ENCODE data around the gene ANKRD63. TPM values are rescaled to one million over a fixed set of nuclear protein-coding genes. Genes with fewer than 3 reads are reported as not detected.

ANKRD63 gene
- total and polyA plus RNA-seq, 2 donors (not counting 1 experiment from before 2014, with no cell fraction given): not detected

GRCh38 chr15:40300771-40301170 is 17.9 kb upstream of the ANKRD63 start:
- H3K9me3 ChIP-seq (ENCODE audit: control insufficient read depth, insufficient read depth, low read depth, low read length): no peaks in the 10 kb centered on the region
- H3K4me2 ChIP-seq (ENCODE audit: extremely low read depth, insufficient read depth, low read length): no peak overlapping the region
- H2AFZ ChIP-seq (ENCODE audit: low read length): no peak overlapping the region
- no peak for DNase-seq (ENCODE audit: low read depth in 2 of 2)
- H3K27ac ChIP-seq (ENCODE audit: insufficient read depth, low read length): no peak overlapping the region
- H3K27me3 ChIP-seq (ENCODE audit: control insufficient read depth, insufficient read depth, low read length): peaks cover 28% of the 10 kb centered on the region
- TF ChIP-seq CTCF (conservative IDR thresholded peaks at IDR 0.05 in 1 of 2, IDR thresholded peaks at IDR 0.05 in 1 of 2; ENCODE audit: low read depth in 1 of 2, low read length in 2 of 2) (no peak), EZH2 (IDR thresholded peaks at IDR 0.05; ENCODE audit: low read length, missing control alignments) (no peak)
- H4K20me1 ChIP-seq (ENCODE audit: control insufficient read depth, extremely low read depth, insufficient read depth, low read length): no peaks in the 10 kb centered on the region
- H3K36me3 ChIP-seq (ENCODE audit: control insufficient read depth, insufficient read depth, low read length): no peaks in the 10 kb centered on the region
- H3K9ac ChIP-seq (ENCODE audit: insufficient read depth, low read length): no peak overlapping the region
- H3K79me2 ChIP-seq (ENCODE audit: control insufficient read depth, insufficient read depth, low read length): no peaks in the 10 kb centered on the region
- H3K4me3 ChIP-seq (replicated peaks in 1 of 4; ENCODE audit: control extremely low read depth in 1 of 4, insufficient read depth in 1 of 4, low read depth in 3 of 4, low read length in 4 of 4): no peak overlapping the region
- no peaks in the 10 kb centered on the region for H3K4me1 ChIP-seq (ENCODE audit: control insufficient read depth, extremely low read depth, insufficient read depth, low read length)

GRCh38 chr15:40300367-40300766 is 17.5 kb upstream of the ANKRD63 start:
- no peak overlapping the region for H2AFZ ChIP-seq (ENCODE audit: low read length)
- no peak for DNase-seq (ENCODE audit: low read depth in 2 of 2)
- H4K20me1 ChIP-seq (ENCODE audit: control insufficient read depth, extremely low read depth, insufficient read depth, low read length): no peaks in the 10 kb centered on the region
- no peaks in the 10 kb centered on the region for H3K4me1 ChIP-seq (ENCODE audit: control insufficient read depth, extremely low read depth, insufficient read depth, low read length)
- H3K4me2 ChIP-seq (ENCODE audit: extremely low read depth, insufficient read depth, low read length): no peak overlapping the region
- H3K9ac ChIP-seq (ENCODE audit: insufficient read depth, low read length): no peak overlapping the region
- no peaks in the 10 kb centered on the region for H3K36me3 ChIP-seq (ENCODE audit: control insufficient read depth, insufficient read depth, low read length)
- H3K79me2 ChIP-seq (ENCODE audit: control insufficient read depth, insufficient read depth, low read length): no peaks in the 10 kb centered on the region
- H3K27ac ChIP-seq (ENCODE audit: insufficient read depth, low read length): no peak overlapping the region
- no peaks in the 10 kb centered on the region for H3K9me3 ChIP-seq (ENCODE audit: control insufficient read depth, insufficient read depth, low read depth, low read length)
- H3K4me3 ChIP-seq (replicated peaks in 1 of 4; ENCODE audit: control extremely low read depth in 1 of 4, insufficient read depth in 1 of 4, low read depth in 3 of 4, low read length in 4 of 4): no peak overlapping the region
- peaks cover 24% of the 10 kb centered on the region for H3K27me3 ChIP-seq (ENCODE audit: control insufficient read depth, insufficient read depth, low read length)
- TF ChIP-seq CTCF (conservative IDR thresholded peaks at IDR 0.05 in 1 of 2, IDR thresholded peaks at IDR 0.05 in 1 of 2; ENCODE audit: low read depth in 1 of 2, low read length in 2 of 2): no peak
- TF ChIP-seq EZH2 (IDR thresholded peaks at IDR 0.05; ENCODE audit: low read length, missing control alignments): no peak

- Histone ChIP-seq H3K4me3 (replicated peaks in 1 of 4; ENCODE audit: control extremely low read depth in 1 of 4, insufficient read depth in 1 of 4, low read depth in 3 of 4, low read length in 4 of 4) (no peak overlapping the region), H3K79me2 (ENCODE audit: control insufficient read depth, insufficient read depth, low read length) (no peaks in the 10 kb centered on the region), H3K4me1 (ENCODE audit: control insufficient read depth, extremely low read depth, insufficient read depth, low read length) (no peaks in the 10 kb centered on the region), H3K4me2 (ENCODE audit: extremely low read depth, insufficient read depth, low read length) (no peak overlapping the region), H3K9me3 (ENCODE audit: control insufficient read depth, insufficient read depth, low read depth, low read length) (no peaks in the 10 kb centered on the region), H4K20me1 (ENCODE audit: control insufficient read depth, extremely low read depth, insufficient read depth, low read length) (no peaks in the 10 kb centered on the region), H2AFZ (ENCODE audit: low read length) (no peak overlapping the region), H3K9ac (ENCODE audit: insufficient read depth, low read length) (no peak overlapping the region), H3K27ac (ENCODE audit: insufficient read depth, low read length) (no peak overlapping the region), H3K27me3 (ENCODE audit: control insufficient read depth, insufficient read depth, low read length) (peaks cover 18% of the 10 kb centered on the region), H3K36me3 (ENCODE audit: control insufficient read depth, insufficient read depth, low read length) (no peaks in the 10 kb centered on the region)
- TF ChIP-seq EZH2 (IDR thresholded peaks at IDR 0.05; ENCODE audit: low read length, missing control alignments) (no peak), CTCF (conservative IDR thresholded peaks at IDR 0.05 in 1 of 2, IDR thresholded peaks at IDR 0.05 in 1 of 2; ENCODE audit: low read depth in 1 of 2, low read length in 2 of 2) (no peak)
- no peak for DNase-seq (ENCODE audit: low read depth in 2 of 2)
Observed at GRCh38 chr15:40298216-40298935, 15.5 kb upstream of the ANKRD63 start.

All from fibroblast of lung (primary cell).